ENCODE results near the gene TRIM62.

GRCh38 chr1:33182401-33182841 lies 578 bp upstream of the TRIM62 start:
- TF ChIP-seq CTCF (IDR thresholded peaks at IDR 0.05) (no peak), POLR2A (IDR thresholded peaks at IDR 0.05) (no peak), POLR2AphosphoS5 (IDR thresholded peaks at IDR 0.05) (no peak)

All from breast epithelium (tissue), 3 donors.